Kidney capillary endothelial cell (primary cell): ENCODE data around the gene AGBL4.

Experiments
- DNase-seq: peaks from one replicate; pipeline ENCODE4 v3.0.0-alpha.2; 2018; ENCODE audit warnings: low spot score

The AGBL4 gene

DNA sequence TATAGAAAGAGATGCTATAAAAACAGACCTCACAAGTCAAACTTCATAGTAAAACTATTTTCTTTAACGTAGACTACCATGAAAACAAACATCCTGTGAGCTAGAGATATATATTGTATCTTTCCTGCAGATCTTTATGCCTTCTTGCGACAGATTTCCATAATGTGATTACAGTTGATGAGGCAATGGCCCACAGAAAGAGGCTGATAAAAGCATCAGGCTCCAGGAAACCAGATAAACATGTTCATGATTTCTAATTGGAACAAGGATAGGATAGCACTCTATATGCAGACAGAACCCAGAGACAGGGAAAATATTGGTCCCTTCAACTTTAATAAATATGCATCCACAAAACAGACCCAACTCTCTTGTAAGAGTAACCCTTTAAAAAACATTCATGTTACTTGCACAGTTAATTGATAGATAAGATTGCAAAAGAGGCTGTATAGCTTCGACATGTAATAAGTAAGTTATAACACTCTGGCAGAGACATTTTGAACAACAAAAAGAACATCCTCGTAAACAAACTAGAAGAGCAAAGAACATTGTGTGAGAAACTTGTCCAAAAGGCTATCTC lies 329.4 kb downstream of the AGBL4 start:
- no peak for DNase-seq

- no peak for DNase-seq
These were observed 337.6 kb downstream of the AGBL4 start for GRCh38 chr1:49686107-49686506.

DNA sequence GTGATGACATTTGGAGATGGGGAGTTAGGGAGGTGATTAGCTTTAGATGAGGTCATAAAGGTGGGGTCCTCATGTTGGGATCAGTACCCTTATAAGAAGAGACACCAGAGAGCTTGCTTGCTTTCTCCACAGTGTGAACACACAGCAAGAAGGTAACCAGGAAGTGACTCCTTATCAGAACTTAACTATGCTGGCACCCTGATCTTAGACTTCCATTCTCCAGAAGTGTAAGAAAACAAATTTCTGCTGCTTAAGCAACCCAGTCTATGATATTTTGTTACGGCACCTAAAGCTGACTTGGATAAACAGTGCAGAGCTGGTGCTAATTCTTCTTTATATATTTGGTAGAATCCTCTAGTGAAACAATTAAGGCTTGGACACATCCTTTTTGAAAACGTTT lies 346.0 kb downstream of the AGBL4 start:
- DNase-seq: no peak

GRCh38 chr1:49651136-49651535 lies 372.6 kb downstream of the AGBL4 start:
- no peak for DNase-seq

- DNase-seq: no peak
These were observed 393.6 kb downstream of the AGBL4 start for GRCh38 chr1:49630156-49630555.

GRCh38 chr1:49627781-49628180 lies 396.0 kb downstream of the AGBL4 start:
- DNase-seq: no peak

DNA sequence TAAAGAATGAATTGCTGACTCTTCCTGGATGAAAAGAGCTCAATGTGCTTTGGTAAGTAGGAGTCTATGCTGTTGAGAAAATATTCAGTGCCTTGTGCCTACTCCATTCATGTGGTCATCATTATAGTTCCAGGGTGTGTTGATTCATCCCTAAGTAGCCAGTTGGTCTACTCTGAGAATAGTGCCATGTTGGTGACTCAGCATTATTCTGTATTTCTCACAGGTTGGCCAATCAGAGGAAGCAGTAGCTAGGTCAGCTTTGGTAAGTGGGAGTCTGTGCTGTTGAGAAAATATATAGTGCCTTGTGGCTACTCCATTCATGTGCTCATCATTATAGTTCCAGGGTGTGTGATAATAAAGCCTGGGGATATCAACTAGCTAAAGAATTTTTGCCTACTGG lies 397.3 kb downstream of the AGBL4 start:
- DNase-seq: no peak

DNA sequence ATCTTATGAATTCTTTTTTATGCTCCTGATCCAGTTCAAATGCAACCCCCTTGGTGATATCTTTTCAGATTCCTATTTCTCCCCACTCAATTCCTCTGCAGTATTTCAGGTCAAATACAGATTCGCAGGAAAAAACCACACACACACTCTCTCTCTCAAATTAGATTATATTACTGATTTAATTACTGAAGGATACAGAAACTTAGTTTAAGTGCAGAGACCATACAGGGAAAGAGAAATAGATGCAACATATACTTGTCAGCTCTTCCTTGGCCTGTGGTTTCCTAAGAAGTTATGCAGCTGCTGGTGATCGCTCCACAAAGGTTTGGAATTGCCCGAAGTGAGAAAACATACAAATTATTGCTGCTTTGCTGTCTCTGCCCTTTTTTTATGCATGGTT lies 400.9 kb downstream of the AGBL4 start:
- DNase-seq: no peak

- no peak for DNase-seq
These were observed 417.7 kb downstream of the AGBL4 start for GRCh38 chr1:49606082-49606481.

DNA sequence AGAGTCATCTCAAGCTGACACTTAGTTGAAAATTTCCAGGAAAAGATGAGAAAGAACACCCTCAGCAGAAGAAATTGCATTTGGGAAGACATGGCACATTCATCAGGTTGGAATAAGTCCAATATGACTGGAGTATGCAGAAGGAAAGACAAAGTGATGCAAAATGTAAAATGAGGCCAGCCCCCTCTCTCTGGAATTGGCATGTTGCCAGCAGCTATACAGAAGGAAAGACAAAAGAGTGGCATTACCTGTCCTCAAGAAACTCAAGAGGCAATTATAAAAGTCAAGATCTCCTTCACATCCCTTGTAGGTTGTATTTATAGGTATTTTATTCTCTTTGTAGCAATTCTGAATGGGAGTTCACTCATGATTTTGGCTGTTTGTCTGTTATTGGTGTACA lies 426.3 kb downstream of the AGBL4 start:
- no peak for DNase-seq

DNA sequence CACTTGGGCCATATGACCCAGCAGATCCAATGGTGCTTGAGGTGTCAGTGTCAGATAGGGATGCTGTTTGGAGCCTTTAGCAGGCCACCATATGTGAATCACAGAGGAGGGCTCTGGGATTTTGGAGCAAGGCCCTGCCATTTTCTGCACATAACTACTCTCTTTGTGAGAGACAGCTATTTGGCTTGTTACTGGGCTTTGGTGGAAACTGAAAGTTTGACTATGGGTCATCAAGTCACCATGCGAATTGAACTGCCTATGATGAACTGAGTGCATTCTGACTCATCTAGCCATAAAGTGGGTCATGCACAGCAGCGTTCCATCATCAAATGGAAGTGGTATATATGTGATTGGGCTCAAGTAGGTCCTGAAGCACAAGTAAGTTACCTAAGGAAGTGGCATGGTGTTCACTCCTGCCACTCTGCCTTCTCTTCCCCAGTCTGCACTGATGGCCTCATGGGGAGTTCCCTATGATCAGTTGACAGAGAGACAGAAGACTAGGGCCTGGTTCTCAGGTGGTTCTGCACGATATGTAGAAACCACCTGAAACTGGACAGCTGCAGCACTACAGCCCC lies 447.3 kb downstream of the AGBL4 start:
- no peak for DNase-seq

- no peak for DNase-seq
These were observed 467.0 kb downstream of the AGBL4 start for GRCh38 chr1:49556676-49557234.

DNA sequence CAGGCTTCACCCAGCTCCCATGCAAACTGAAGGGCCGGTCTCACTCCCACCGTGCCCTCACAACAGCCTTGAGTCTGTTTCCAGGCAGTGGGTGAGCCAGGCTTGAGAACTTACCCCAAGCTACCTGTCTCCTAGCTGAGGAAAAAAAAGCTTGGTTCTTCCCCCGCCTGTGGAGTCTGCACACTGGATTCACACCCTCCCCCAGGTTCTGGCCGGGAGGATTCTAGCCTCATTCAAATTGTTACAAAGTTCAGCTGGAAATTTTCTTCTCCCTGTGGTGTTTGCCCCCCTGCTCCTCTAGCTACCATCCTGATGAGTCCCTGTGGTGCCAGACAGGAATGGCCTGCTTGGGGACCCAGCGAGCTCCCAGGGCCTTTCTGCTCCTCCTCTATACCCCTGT lies 471.7 kb downstream of the AGBL4 start:
- DNase-seq: no peak

DNA sequence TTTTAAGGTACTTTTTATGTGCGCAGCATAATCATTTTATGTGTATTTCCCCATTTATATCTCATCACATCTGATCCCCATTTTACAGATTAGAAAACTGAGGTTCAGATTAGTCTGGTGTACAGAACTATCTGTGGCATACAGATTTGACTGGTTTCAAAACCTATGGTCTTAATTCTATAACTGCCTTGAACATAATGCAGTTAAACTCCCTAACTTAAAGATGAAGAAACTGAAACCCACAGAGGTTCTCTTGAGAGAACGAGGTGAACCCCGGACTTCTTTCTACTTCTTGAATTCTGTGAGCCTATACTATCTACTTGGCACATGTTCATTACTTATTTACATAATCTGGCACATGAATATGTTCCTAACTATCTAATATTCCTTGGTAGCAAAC lies 479.1 kb downstream of the AGBL4 start:
- DNase-seq: no peak

- DNase-seq: no peak
These were observed 482.5 kb downstream of the AGBL4 start for GRCh38 chr1:49541096-49541752.

GRCh38 chr1:49527606-49528305 lies 496.0 kb downstream of the AGBL4 start:
- DNase-seq: no peak

- no peak for DNase-seq
These were observed 497.1 kb downstream of the AGBL4 start for GRCh38 chr1:49526672-49527071.

DNA sequence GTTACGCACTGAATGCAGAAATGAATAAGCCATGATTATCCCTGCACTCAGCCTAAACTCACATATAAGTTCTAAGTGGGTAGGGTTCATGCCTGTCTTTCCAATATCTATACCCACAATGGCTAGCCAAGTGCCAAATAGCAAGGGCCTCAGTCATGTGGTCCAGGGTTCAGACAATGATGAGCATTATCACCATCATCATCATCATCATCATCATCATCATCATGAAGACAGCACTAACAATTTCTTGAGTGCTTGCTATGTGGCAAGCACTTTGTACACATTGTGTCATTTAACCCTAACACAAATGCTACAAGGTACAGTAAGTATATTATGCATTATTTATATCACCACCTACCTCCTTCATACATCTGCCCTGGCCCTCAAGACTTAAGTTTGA lies 500.0 kb downstream of the AGBL4 start:
- no peak for DNase-seq

DNA sequence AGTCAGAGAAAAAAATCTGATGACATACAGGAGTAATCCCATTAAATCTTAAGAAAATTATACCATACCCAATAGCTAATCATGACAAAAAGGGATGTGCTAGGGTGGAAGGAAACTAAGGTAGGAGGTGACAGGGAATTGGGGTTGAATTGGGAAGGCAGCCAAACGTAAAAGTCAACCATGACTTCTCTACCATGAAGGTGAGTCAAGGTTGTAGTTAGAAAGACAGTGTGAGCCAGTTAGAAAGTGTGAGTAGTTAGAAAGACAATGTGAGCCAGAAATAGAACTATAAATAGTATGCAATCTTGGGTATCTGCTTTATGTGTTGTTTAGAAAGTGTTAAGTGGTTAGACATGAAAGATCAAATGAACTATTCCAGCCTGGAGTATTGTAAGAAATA lies 556.8 kb downstream of the AGBL4 start:
- DNase-seq: no peak

GRCh38 chr1:49465486-49466185 lies 558.1 kb downstream of the AGBL4 start:
- no peak for DNase-seq

DNA sequence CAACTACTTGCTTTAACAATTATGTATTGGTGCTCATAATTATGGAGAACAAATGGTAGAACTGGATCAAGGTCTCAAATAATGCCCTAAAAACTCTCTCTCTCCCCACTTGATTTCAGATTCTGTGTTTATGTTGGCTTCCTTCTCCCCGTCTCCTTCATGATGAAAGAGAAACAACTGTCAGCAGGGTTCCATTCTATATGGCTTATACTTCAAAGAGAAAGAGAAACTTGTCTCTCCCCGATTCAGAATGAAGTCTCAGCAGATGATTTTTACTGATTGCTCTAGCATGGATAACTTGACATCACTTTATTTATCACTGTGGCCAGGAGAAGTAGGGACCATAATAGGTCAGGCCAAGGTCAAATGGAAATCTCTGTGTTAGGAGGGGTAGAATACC lies 575.6 kb downstream of the AGBL4 start:
- no peak for DNase-seq

- no peak for DNase-seq
These were observed 586.9 kb downstream of the AGBL4 start for GRCh38 chr1:49436865-49437264.
